GM21515 (cell line): Measurements from ENCODE around the gene IPO13.

ENCODE experiments used
- ATAC-seq: cut with Tn5 transposase; IDR thresholded peaks from one replicate; pipeline ENCODE4 v1.9.1; 2021; ENCODE audit not compliant: unreplicated experiment

The IPO13 gene

DNA sequence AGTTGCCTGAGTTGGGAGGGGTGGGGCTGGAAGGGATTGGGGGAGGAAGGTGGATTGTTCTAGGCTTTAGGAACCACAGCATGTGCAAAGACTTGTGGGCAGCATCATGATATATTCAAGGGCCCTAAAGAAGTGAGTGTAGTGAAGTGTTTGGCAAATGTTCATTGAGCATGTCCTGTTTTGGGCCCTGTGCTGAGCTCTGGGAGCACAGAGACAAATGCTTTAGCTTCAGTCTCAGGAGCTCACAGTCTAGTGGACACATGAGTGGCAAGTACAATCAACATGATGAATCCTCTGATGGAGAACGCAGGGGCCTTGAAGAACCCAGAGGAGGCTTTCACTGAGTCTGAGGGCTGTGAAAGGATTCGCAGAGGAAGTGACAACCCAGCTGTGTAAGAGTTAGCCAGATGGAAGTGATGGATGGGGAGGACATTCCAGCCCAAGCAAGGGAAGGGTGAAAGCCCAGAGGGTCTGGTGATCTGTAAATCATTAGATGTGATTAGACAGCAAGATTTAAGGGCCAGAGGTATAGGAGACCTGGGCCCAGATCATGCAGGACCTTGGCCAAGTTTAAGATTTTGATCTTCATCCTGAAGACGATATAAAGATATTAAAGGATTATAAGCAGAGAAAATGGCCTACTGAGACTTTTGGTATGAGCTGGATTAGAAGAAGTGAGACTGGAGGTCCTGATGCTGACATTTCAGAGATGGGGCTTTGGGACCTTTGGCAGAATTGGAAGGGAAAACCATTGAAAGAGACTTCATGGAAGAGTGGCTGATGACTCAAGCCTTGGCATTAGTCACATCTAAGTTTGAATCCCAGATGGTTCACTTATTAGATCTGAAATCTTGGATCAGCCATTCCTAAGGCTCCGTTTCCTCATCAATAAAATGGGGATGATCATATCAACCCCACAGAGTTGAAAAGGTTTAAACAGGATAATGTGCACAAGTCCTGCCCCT is 4.6 kb downstream of the IPO13 start:
- no peak for ATAC-seq

DNA sequence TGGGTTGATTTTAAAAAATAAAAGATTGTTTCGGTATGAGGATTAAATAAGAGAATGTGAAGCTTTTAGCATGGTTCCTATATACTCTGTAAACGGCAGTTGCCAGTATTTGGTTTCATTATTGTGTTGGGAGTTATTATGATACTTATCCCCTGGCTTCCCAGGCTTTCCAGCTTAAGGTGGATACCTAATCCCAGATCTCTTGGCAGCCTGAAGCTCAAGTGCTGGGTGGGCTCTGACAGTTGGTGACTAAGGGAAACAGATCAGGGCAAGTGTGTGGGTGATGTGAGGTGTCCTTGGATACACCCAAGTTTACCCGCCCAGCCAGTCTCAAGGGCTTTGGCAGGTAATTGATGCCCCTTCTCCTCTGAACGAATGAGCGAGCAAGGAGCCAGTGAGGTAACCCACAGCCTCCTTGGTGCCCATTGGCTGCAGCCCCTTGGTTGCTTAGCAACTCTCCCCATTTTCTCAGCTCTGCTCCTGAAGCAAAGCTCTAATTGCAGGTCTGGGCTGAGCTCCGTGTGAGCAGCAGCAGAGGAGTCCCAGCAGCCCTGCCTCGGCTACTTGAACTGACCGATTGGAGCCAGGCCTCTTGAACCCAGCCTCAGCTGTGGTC is 6.1 kb downstream of the IPO13 start:
- no peak for ATAC-seq

DNA sequence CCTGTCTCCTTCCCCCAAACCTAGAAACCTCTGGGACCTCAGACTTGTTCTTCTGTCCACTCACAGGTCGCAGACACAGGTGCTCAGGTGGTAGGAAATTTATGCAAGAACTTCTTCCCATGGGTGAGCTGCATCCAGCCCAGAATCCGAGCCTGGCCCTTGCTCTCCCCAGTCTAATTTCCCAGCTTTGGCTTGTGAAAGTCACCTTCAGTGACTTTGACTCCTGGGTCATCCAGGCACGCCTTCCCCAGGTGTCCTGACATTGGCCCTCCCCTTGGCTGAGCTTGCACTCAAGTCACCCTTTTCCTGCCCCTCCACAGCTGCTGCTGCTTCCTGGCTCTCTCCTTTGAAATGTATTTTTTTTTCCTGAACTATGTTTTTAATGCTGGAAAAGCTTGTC is 6.6 kb downstream of the IPO13 start:
- no peak for ATAC-seq

DNA sequence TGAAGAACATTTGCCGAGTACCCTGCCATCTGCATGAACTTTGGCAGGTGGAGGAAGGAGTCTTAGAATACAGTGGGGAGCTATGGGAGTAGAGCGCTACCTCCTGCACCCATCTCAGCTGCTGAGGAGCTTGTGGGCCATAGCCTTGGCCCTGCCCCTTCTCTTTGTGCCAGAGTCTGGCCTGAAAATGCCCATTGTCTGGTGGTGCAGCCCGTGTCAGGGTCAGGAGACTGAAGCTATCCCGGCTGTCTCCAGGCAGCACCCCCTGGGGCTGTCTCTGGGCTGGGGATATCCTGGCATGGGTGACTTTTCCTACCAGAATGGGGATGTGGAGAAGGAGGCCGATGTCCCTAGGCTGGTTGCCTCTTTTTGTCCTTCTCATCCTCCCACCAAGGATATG is 7.3 kb downstream of the IPO13 start:
- no peak for ATAC-seq

DNA sequence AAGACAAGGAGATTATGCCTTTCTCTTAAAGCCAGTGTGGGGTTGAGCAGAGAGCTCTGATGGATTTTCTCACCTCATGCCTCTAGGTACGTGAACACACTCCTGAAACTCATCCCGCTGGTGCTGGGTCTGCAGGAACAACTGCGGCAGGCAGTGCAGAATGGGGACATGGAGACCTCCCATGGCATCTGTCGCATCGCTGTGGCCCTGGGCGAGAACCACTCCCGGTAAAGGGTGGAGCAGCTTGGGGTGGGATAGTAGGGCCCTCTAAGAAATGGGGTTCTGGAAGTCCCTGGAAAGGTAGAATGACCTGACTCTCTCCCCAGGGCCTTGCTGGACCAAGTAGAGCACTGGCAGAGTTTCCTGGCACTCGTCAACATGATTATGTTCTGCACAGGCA is 9.5 kb downstream of the IPO13 start:
- ATAC-seq: no peak

DNA sequence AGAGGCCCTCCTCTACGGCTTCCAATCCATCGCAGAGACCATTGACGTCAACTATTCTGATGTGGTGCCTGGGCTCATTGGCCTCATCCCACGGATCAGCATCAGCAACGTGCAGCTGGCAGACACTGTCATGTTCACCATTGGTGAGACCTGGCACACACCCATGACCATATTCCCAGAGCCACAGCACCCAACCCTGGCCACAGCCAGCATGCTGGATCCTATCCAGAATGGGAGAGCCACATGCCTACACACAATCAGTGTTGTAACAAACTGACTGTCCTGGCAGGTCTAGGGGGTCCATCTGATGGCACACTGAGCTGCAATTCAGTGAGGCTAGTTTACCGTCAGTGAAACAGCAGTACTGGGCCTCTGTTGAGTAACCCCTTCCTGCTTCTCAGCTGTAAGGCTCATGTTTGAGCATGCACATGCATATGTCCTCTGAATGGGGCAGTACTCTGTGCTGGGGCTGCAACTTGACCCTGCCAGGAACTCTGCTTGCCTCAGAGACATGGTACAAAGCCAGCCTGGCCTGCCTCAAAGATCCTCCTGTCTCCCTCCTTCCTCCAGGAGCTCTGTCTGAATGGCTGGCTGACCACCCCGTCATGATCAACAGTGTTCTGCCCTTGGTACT is 10.8 kb downstream of the IPO13 start:
- ATAC-seq: no peak

DNA sequence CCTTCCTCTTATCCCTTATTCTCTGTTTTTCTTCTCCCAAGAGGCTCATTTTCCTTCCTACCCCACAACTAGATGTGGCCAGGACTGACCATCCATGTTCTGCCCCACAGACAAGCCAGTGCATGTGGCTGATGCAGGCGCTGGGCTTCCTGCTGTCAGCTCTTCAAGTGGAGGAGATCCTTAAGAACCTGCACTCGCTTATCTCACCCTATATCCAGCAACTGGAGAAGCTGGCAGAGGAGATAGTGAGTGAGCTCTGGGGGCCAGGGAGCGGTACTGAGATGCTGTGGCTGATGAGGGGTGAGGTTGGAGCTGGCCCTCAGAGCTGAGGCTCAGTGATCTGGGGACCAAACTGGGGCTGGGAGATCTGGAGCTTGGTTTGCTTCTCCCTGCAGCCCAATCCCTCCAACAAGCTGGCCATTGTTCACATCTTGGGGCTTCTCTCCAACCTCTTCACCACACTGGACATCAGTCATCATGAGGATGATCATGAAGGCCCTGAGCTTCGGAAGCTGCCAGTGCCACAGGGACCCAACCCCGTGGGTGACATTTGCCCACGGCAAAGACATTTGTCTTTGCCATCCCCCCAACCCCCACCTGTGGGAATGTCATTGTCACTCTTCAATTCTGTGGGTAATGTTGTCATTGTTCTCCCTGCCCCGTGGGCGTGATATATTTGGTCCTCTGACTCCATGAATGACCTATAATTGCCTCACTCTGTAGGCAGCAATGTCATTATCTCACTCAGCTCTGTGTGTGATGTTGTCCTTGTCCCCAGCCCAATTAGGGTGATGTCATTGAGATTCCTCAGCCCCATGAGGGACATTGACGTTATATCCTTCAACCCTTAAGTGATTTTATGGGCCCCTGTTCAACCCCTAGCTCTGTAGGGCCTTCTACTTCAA is 11.9 kb downstream of the IPO13 start:
- ATAC-seq: no peak

DNA sequence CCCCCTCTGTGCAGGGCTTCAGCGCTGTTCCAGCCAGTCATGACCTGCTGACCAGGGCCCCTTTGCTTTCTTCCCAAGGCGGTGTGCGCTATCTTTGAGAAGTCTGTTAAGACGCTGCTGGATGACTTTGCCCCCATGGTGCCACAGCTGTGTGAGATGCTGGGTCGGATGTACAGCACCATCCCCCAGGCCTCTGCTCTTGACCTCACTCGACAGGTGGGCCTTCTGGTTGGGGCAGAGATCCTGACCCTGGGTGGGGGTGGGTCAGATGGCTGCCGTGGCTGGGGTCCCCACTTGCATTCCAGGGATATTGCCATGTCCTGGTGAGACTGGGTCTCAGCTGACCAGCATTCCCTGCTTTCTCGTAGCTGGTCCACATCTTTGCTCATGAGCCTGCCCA is 14.0 kb downstream of the IPO13 start:
- ATAC-seq: no peak

DNA sequence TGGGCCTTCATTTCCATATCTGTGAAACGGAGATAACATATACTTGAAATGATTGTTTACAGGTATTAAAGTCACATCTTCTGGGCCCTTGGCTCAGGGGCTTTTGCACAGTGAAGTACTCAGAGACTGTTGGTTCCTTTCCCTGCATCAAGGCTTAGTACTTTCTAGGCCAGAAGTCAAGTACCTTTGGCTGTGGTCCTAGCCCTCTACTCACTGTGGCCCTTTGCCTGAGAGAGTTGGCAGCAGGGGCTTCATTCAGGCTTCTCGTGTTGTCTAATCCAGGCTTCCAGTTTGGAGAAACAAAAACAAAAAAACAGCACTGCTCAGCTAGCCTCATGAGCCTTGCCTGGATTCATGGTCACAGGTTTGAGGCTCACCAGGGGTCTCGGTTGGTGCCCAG is 14.9 kb downstream of the IPO13 start:
- ATAC-seq: no peak

DNA sequence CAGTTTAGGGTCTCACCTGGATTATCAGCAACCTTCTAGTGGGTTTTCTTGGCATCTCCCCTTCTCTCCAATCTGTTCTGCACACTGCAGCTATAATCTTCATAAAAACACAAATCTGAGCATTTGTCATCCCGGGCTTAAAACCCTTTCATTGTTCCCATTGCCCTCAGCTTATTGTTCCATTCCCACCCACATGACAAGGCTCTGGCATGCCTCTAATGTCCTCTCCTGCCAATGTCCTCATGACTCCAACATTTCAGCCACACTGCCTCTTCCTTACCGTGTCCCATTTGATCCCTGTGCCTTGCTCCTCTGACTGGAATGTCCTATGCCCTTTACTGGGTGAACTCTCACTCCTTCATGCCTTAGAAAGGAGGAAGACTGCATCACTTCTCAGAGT is 15.6 kb downstream of the IPO13 start:
- ATAC-seq: no peak

DNA sequence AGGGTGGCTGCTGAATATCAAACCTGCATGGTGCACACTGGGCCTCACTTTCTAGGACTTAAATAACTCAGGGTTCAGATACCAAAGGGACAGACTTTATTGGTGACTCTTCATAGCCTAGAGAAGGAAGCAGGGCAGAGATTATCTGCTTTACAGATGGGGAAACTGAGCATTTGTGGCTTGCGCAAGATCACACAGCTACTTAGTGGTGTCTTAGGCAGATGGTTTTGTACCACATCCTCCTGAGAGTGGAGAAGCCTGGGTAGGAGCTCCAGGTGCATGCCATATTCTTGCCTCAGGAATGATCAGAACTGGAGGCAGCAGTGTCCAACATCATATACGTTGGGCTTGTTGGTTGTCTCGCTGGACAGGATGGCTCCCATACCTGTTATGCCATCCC is 16.3 kb downstream of the IPO13 start:
- ATAC-seq: no peak

DNA sequence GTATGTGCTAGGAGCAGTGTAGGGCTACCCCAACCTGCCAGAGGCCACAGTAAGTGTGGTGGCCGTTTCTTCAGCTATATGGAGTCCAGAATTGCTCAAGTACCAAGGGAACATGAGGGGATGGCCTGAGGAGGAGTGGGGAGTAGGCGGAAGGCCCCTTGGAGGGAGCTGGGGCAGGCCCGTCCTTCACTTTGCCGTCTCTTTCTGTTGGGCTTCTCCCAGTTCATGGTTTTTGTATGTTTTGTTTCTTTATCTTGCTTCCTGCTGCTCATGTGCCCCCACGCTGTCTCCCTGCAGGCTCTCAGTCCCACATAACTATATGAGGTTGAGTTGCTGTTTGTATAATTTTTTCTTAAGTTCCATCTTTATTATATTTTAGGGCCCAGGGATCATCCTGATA is 17.1 kb downstream of the IPO13 start:
- ATAC-seq: no peak

DNA sequence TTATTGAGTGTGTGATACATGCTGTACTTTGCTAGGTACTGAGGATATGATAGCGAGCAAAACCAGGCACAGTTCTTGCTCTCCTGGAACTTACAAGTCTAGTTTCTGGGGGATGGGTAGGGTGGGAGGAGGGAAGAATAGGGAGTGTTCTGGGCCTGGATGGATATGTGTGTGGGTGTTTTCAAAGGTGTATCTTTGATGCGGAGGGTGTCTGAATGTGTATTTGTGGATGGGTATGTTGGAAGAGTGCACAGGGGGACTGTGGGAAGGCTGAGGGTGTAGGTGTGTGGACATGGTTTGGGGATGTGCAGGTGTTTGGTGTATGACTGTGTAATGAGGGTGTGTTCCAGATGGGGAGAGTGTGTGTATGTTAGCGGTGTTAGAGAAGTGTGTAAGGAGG is 18.6 kb downstream of the IPO13 start:
- no peak for ATAC-seq

DNA sequence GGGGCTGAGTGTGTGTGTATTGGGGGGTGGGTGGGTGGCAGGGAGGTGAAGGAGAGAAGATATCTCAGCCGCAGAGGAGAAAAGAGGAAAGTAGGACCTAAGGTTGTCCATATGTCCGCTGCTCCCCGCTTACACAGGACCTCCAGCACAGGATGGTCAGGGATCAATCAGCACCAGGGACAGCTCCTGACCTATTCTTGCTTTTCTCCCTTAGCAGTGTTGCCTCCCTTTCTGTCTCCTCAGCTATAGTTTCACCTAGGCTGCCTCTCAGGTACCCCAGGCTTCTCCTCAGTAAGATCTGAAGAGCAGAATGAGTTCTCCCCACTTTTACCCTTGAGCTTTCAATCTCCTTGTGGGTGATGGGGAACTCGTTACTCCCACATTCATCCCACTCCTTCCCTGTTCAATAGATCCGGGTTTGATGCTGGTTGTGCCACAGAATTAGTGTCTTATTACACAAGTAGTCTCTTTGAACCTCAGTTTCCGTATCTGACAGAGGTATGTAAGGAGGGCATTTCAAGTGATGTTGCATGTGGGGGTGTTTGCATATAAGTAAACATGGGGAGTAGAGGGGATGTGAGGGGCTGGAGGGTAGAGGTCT is 21.7 kb downstream of the IPO13 start:
- no peak for ATAC-seq

DNA sequence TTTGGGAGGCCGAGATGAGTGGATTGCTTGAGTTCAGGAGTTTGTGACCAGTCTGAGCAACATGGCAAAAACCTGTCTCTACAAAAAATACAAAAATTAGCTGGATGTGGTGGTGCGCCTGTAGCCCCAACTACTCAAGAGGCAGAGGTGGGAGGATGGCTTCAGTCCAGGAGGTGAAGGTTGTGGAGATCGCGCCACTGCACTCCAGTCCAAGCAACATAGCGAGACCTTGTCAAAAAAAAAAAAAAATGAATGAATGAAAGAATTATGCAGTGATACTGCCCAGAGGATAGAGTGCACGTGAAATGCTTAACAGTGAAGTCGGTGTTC is 22.6 kb downstream of the IPO13 start:
- ATAC-seq: no peak

DNA sequence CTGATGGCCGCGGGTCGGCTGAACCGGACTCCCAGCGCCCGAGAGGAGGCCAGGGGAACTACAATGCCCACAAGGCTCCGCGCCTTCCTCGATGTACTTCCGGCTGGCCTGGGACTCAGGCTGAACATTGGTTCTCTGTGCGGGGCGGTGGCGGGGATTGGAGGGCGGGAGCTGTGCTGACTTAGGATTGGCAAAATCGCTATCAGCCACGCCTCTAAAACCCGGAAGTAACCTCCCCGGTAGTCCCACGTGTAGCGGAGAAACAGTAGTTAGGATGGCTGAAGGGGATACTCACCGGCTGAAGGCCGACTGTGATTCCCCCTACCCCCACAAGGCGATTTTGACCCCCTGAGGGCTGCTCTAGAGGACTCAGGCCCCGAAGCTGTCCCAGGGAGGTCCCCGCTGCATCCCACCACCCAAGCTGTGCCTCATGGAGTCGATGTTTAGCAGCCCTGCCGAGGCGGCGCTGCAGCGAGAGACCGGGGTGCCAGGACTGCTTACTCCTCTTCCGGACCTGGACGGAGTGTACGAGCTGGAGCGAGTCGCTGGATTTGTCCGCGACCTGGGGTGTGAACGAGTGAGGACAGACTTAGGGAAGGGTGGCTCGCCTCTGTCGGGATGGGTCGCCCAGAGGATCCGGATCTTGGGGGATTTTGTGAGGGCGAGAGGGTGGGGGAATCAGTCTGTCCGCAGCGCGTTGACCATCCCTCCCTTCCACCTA is 23.2 kb downstream of the IPO13 start, which contains the start of gene DPH2:
Gene DPH2 (plus strand): TSS at position 265 of the 721 bp plus-strand sequence. CDS start 166 bp downstream, at position 431.
- peak; percentile 79 for ATAC-seq

DNA sequence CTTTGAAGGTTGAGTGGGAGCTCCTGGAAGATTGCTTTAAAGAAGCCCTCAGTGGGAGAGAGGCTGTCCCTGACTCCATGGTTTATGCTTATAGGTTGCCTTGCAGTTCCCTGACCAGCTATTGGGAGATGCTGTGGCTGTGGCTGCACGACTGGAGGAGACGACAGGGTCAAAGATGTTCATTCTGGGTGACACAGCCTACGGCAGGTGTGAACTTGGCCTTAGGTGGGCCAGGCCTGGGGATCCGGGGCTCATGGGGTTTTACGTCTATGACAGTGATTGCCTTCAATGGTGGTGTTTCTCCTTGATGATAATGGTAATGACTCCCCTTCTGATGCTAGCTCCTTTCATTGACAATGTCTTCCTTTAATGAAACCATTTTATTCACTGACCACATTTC is 23.8 kb downstream of the IPO13 start:
- ATAC-seq: no peak

DNA sequence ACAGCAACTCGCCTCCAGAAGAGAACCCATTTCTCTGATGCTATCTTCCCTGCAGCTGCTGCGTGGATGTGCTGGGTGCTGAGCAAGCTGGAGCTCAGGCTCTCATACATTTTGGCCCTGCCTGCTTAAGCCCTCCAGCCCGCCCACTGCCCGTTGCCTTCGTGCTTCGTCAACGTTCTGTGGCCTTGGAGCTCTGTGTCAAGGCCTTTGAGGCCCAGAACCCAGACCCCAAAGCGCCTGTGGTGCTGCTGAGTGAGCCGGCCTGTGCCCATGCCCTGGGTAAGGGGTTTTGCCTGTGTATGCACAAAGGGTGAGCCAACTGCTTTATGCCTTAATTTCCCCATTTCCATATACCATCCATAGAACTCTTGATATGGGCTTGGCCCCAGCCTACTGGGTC is 24.2 kb downstream of the IPO13 start:
- no peak for ATAC-seq

DNA sequence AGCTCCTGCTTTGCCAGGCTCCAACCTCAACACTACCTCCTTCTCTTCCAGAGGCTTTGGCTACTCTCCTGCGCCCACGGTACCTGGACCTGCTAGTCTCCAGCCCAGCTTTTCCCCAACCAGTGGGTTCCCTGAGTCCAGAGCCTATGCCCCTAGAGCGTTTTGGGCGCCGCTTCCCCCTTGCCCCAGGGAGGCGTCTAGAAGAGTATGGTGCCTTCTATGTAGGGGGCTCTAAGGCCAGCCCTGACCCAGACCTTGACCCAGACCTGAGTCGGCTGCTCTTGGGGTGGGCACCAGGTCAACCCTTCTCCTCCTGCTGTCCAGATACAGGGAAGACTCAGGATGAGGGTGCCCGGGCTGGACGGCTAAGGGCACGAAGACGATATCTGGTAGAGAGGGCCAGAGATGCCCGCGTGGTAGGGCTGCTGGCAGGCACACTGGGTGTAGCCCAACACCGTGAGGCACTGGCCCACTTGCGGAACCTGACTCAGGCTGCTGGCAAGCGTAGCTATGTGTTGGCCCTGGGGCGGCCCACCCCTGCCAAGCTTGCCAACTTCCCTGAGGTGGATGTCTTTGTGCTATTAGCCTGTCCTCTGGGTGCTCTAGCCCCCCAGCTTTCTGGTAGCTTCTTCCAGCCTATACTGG is 24.7 kb downstream of the IPO13 start:
- ATAC-seq: no peak
